HG02852 (cell line): ENCODE results near the gene ERMP1.
"Not testable (repeated sequence)": the region's sequence is repeated elsewhere in the genome, so short reads cannot be mapped to it uniquely, and the experiment has no call there.

Experiments
- ATAC-seq: cut with Tn5 transposase; IDR thresholded peaks from one replicate; pipeline ENCODE4 v1.9.1; 2021; ENCODE audit warnings: mild to moderate bottlenecking, moderate library complexity; ENCODE audit not compliant: unreplicated experiment

The ERMP1 gene

GRCh38 chr9:5832538-5833529 lies at the start of gene ERMP1:
Gene ERMP1 (minus strand): TSS chr9:5833117. CDS start chr9:5833027, 90 bp downstream.
- peak; percentile 83 for ATAC-seq

- ATAC-seq = not testable (repeated sequence)
Measured at GRCh38 chr9:5882244-5883012, 49.5 kb upstream of the ERMP1 start.

GRCh38 chr9:5879419-5880181 lies 46.7 kb upstream of the ERMP1 start:
- ATAC-seq = no peak

GRCh38 chr9:5876711-5877110 lies 43.8 kb upstream of the ERMP1 start:
- no peak for ATAC-seq

GRCh38 chr9:5876026-5876425 lies 43.1 kb upstream of the ERMP1 start:
- ATAC-seq = no peak

- no peak for ATAC-seq
Measured at GRCh38 chr9:5874048-5874447, 41.1 kb upstream of the ERMP1 start.

GRCh38 chr9:5873439-5873838 lies 40.5 kb upstream of the ERMP1 start:
- no peak for ATAC-seq

GRCh38 chr9:5872511-5872910 lies 39.6 kb upstream of the ERMP1 start:
- ATAC-seq = no peak

- no peak for ATAC-seq
Measured at GRCh38 chr9:5871785-5872184, 38.9 kb upstream of the ERMP1 start.

GRCh38 chr9:5870691-5871090 lies 37.8 kb upstream of the ERMP1 start:
- ATAC-seq = no peak

GRCh38 chr9:5870020-5870339 lies 37.1 kb upstream of the ERMP1 start:
- no peak for ATAC-seq

- no peak for ATAC-seq
Measured at GRCh38 chr9:5869315-5870019, 36.5 kb upstream of the ERMP1 start.

GRCh38 chr9:5868235-5868634 lies 35.3 kb upstream of the ERMP1 start:
- ATAC-seq = no peak

- ATAC-seq = no peak
Measured at GRCh38 chr9:5866685-5867084, 33.8 kb upstream of the ERMP1 start.

GRCh38 chr9:5866272-5866671 lies 33.4 kb upstream of the ERMP1 start:
- no peak for ATAC-seq

- no peak for ATAC-seq
Measured at GRCh38 chr9:5864446-5864845, 31.5 kb upstream of the ERMP1 start.

GRCh38 chr9:5863092-5863746 lies 30.3 kb upstream of the ERMP1 start:
- ATAC-seq = no peak

- ATAC-seq = no peak
Measured at GRCh38 chr9:5858833-5859232, 25.9 kb upstream of the ERMP1 start.

- no peak for ATAC-seq
Measured at GRCh38 chr9:5857928-5858327, 25.0 kb upstream of the ERMP1 start.
